Esophagus squamous epithelium (tissue), 4 donors: Measurements from ENCODE around the gene TP53RK.

Source experiments
- POLR2A ChIP-seq, 4 donors: fragments of 450-650 bp; IDR thresholded peaks; one replicate each; pipeline ENCODE4 v1.6.1; 2017; ENCODE audit warnings: antibody characterized with exemption in 4 of 4, mild to moderate bottlenecking in 4 of 4, moderate library complexity in 3 of 4
- TF ChIP-seq, protein P1 (sequence below), 6 experiments: fragments of 450-650 bp in 4 of 6; fragments of 200-600 bp in 2 of 6; sonication (generic) in 2 of 6; IDR thresholded peaks; one replicate each; pipeline ENCODE4 v1.5.1; 2016 to 2019; ENCODE audit warnings: antibody characterized with exemption in 6 of 6, mild to moderate bottlenecking in 4 of 6, moderate library complexity in 4 of 6

DNA sequence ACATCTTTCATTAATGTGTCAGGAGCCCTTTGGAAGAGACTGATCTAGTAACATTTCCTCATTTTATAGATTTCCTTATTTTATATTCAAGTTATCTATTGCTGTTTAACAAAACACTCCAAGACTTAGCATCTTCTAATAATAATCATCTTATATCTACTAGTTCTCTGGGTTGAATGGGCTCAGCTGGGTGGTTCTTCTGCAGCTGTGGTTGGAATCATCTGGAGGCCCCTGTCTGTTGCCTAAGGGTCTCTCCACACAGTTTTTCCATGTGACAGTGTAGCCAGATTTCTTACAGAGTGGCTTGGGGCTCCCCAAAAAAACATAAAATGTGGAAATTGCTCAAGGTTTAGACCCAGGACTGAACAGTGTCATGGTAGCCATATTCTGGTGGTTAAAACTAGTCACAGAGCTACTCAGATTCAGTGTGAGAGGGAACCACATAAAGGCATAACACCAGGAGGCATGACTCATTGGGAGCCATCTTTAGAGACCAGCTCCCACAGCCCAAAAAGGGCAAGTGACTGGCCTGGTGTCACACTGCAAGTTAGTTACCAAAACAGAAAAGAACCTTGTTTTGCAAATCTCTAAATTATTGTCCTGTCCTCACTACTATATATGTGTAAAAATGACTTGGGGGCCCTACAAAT lies 31.7 kb upstream of the TP53RK start:
- TF ChIP-seq, protein P1, sequence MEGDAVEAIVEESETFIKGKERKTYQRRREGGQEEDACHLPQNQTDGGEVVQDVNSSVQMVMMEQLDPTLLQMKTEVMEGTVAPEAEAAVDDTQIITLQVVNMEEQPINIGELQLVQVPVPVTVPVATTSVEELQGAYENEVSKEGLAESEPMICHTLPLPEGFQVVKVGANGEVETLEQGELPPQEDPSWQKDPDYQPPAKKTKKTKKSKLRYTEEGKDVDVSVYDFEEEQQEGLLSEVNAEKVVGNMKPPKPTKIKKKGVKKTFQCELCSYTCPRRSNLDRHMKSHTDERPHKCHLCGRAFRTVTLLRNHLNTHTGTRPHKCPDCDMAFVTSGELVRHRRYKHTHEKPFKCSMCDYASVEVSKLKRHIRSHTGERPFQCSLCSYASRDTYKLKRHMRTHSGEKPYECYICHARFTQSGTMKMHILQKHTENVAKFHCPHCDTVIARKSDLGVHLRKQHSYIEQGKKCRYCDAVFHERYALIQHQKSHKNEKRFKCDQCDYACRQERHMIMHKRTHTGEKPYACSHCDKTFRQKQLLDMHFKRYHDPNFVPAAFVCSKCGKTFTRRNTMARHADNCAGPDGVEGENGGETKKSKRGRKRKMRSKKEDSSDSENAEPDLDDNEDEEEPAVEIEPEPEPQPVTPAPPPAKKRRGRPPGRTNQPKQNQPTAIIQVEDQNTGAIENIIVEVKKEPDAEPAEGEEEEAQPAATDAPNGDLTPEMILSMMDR (IDR thresholded peaks at IDR 0.05): no peak
- TF ChIP-seq POLR2A (IDR thresholded peaks at IDR 0.05): no peak
